ENCODE measurements around the gene EXOC3L2.
"Not testable (repeated sequence)": the region's sequence is repeated elsewhere in the genome, so short reads cannot be mapped to it uniquely, and the experiment has no call there.

Gene EXOC3L2

GRCh38 chr19:45234089-45234869, 10.9 kb downstream of the EXOC3L2 start:
- in situ Hi-C loops (cut with HindIII; ENCODE audit: low pct_ligation_motif_present, low pct_unique_long_range_greater_than_20kb, low sequenced_read_pairs) = no loop called here
- DNase-seq = no peak

- DNase-seq = no peak
- in situ Hi-C loops (cut with HindIII; ENCODE audit: low pct_ligation_motif_present, low pct_unique_long_range_greater_than_20kb, low sequenced_read_pairs) = no loop called here
Measured at GRCh38 chr19:45231891-45232290, 13.3 kb downstream of the EXOC3L2 start.

- in situ Hi-C loops (cut with HindIII; ENCODE audit: low pct_ligation_motif_present, low pct_unique_long_range_greater_than_20kb, low sequenced_read_pairs); DNase-seq: not testable (repeated sequence)
Measured at GRCh38 chr19:45229056-45229455, 16.2 kb downstream of the EXOC3L2 start.

GRCh38 chr19:45224645-45225044, 20.6 kb downstream of the EXOC3L2 start:
- DNase-seq = no peak
- in situ Hi-C loops (cut with HindIII; ENCODE audit: low pct_ligation_motif_present, low pct_unique_long_range_greater_than_20kb, low sequenced_read_pairs) = no loop called here

- in situ Hi-C loops (cut with HindIII; ENCODE audit: low pct_ligation_motif_present, low pct_unique_long_range_greater_than_20kb, low sequenced_read_pairs) = no loop called here
- no peak for DNase-seq
Measured at GRCh38 chr19:45223879-45224278, 21.3 kb downstream of the EXOC3L2 start.

GRCh38 chr19:45222724-45223123, 22.5 kb downstream of the EXOC3L2 start:
- no peak for DNase-seq
- in situ Hi-C loops (cut with HindIII; ENCODE audit: low pct_ligation_motif_present, low pct_unique_long_range_greater_than_20kb, low sequenced_read_pairs) = no loop called here

- in situ Hi-C loops (cut with HindIII; ENCODE audit: low pct_ligation_motif_present, low pct_unique_long_range_greater_than_20kb, low sequenced_read_pairs) = no loop called here
- no peak for DNase-seq
Measured at GRCh38 chr19:45218911-45219743, 26.1 kb downstream of the EXOC3L2 start.

- in situ Hi-C loops (cut with HindIII; ENCODE audit: low pct_ligation_motif_present, low pct_unique_long_range_greater_than_20kb, low sequenced_read_pairs) = no loop called here
- no peak for DNase-seq
Measured at GRCh38 chr19:45218426-45218825, 26.8 kb downstream of the EXOC3L2 start.

- DNase-seq = no peak
- in situ Hi-C loops (cut with HindIII; ENCODE audit: low pct_ligation_motif_present, low pct_unique_long_range_greater_than_20kb, low sequenced_read_pairs) = no loop called here
Measured at GRCh38 chr19:45217957-45218334, 27.3 kb downstream of the EXOC3L2 start.

- in situ Hi-C loops (cut with HindIII; ENCODE audit: low pct_ligation_motif_present, low pct_unique_long_range_greater_than_20kb, low sequenced_read_pairs) = no loop called here
Measured at GRCh38 chr19:45217193-45217956, 27.8 kb downstream of the EXOC3L2 start.

GRCh38 chr19:45216667-45217066, 28.5 kb downstream of the EXOC3L2 start:
- in situ Hi-C loops (cut with HindIII; ENCODE audit: low pct_ligation_motif_present, low pct_unique_long_range_greater_than_20kb, low sequenced_read_pairs) = no loop called here
- no peak for DNase-seq

More at GRCh38 chr19:45217193-45217956, 27.8 kb downstream of the EXOC3L2 start:
- DNase-seq = no peak

- DNase-seq = peak; percentile 9
- in situ Hi-C loops (cut with HindIII; ENCODE audit: low pct_ligation_motif_present, low pct_unique_long_range_greater_than_20kb, low sequenced_read_pairs) = no loop called here
Measured at GRCh38 chr19:45215391-45216191, 29.6 kb downstream of the EXOC3L2 start.

GRCh38 chr19:45213031-45213430, 32.2 kb downstream of the EXOC3L2 start:
- in situ Hi-C loops (cut with HindIII; ENCODE audit: low pct_ligation_motif_present, low pct_unique_long_range_greater_than_20kb, low sequenced_read_pairs) = no loop called here

GRCh38 chr19:45211751-45212381, 33.3 kb downstream of the EXOC3L2 start:
- in situ Hi-C loops (cut with HindIII; ENCODE audit: low pct_ligation_motif_present, low pct_unique_long_range_greater_than_20kb, low sequenced_read_pairs) = no loop called here
- no peak for DNase-seq

More at GRCh38 chr19:45213031-45213430, 32.2 kb downstream of the EXOC3L2 start:
- no peak for DNase-seq

GRCh38 chr19:45206328-45206727, 38.9 kb downstream of the EXOC3L2 start:
- no peak for DNase-seq
- in situ Hi-C loops (cut with HindIII; ENCODE audit: low pct_ligation_motif_present, low pct_unique_long_range_greater_than_20kb, low sequenced_read_pairs) = no loop called here

GRCh38 chr19:45205810-45206209, 39.4 kb downstream of the EXOC3L2 start:
- in situ Hi-C loops (cut with HindIII; ENCODE audit: low pct_ligation_motif_present, low pct_unique_long_range_greater_than_20kb, low sequenced_read_pairs) = no loop called here
- DNase-seq = no peak

- in situ Hi-C loops (cut with HindIII; ENCODE audit: low pct_ligation_motif_present, low pct_unique_long_range_greater_than_20kb, low sequenced_read_pairs) = no loop called here
- no peak for DNase-seq
Measured at GRCh38 chr19:45202637-45203036, 42.6 kb downstream of the EXOC3L2 start.

GRCh38 chr19:45200568-45200967, 44.6 kb downstream of the EXOC3L2 start:
- DNase-seq = no peak
- in situ Hi-C loops (cut with HindIII; ENCODE audit: low pct_ligation_motif_present, low pct_unique_long_range_greater_than_20kb, low sequenced_read_pairs) = no loop called here
